ENCODE measurements around the gene TMUB2.

The TMUB2 gene

GRCh38 chr17:44184212-44184810 is 2.5 kb upstream of the TMUB2 start:
- TF ChIP-seq, protein P1, sequence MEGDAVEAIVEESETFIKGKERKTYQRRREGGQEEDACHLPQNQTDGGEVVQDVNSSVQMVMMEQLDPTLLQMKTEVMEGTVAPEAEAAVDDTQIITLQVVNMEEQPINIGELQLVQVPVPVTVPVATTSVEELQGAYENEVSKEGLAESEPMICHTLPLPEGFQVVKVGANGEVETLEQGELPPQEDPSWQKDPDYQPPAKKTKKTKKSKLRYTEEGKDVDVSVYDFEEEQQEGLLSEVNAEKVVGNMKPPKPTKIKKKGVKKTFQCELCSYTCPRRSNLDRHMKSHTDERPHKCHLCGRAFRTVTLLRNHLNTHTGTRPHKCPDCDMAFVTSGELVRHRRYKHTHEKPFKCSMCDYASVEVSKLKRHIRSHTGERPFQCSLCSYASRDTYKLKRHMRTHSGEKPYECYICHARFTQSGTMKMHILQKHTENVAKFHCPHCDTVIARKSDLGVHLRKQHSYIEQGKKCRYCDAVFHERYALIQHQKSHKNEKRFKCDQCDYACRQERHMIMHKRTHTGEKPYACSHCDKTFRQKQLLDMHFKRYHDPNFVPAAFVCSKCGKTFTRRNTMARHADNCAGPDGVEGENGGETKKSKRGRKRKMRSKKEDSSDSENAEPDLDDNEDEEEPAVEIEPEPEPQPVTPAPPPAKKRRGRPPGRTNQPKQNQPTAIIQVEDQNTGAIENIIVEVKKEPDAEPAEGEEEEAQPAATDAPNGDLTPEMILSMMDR (IDR thresholded peaks at IDR 0.05): no peak
- Histone ChIP-seq H2AFZ (no peak overlapping the region), H3K4me3 (ENCODE audit: low read depth, low read length) (no peak overlapping the region), H3K4me2 (ENCODE audit: low read length) (no peak overlapping the region), H3K9ac (no peak overlapping the region), H3K4me1 (peaks cover 12% of the 10 kb centered on the region), H3K9me3 (ENCODE audit: control insufficient read depth, low read length) (no peaks in the 10 kb centered on the region), H3K27ac (no peak overlapping the region), H3K79me2 (peaks cover 4% of the 10 kb centered on the region), H3K36me3 (ENCODE audit: control insufficient read depth, insufficient read depth, low read length) (no peaks in the 10 kb centered on the region), H3K27me3 (ENCODE audit: control insufficient read depth, insufficient read depth, low read length) (no peaks in the 10 kb centered on the region)

DNA sequence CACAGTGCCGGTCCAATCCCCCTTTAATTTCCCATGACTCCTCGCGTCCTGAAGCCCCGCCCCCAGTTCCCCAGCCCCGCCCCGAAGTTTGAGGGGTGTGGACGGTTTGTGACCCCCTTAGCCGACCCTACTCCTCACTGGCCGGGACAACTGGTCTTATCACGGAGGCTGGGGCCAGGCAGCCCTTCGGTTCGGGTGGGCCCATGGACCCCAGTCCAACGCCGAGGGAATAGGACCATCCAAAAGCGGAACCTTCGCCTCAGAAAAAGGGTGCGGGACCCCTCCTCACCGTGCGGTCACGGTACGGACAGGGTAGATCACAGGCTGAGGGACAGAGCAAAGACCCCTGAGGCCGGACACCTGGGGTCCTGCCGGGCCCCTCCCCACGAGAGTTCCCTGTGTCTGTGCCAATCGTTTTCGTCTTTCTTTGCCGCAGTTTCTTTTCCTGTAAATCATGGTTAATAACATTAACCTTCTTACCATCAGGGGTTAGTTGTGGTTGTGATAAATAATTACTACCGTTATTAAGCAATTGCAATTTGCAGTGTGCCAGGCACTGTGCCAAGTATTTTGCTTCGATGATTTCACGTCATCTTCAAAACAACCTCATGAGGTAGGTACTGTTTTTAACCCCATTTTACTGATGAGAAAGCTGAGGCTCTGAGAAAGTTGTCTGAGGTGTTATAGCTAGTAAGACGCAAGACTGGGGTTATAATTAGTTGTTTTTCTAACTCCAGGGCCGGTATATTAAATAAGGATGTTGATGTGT is 543 bp downstream of the TMUB2 start:
- peak overlapping the region; percentile 69 for H3K9ac ChIP-seq
- H3K4me3 ChIP-seq (ENCODE audit: low read depth, low read length): peak overlapping the region; percentile 98
- H3K27ac ChIP-seq: peak overlapping the region; percentile 99
- no peaks in the 10 kb centered on the region for H3K36me3 ChIP-seq (ENCODE audit: control insufficient read depth, insufficient read depth, low read length)
- no peaks in the 10 kb centered on the region for H3K9me3 ChIP-seq (ENCODE audit: control insufficient read depth, low read length)
- TF ChIP-seq, protein P1 (IDR thresholded peaks at IDR 0.05): no peak
- H3K4me1 ChIP-seq: peaks cover 12% of the 10 kb centered on the region
- no peaks in the 10 kb centered on the region for H3K27me3 ChIP-seq (ENCODE audit: control insufficient read depth, insufficient read depth, low read length)
- H3K4me2 ChIP-seq (ENCODE audit: low read length): peak overlapping the region; percentile 96
- peak overlapping the region; percentile 86 for H2AFZ ChIP-seq
- peaks cover 4% of the 10 kb centered on the region for H3K79me2 ChIP-seq

- H3K27ac ChIP-seq: no peak overlapping the region
- no peaks in the 10 kb centered on the region for H3K9me3 ChIP-seq (ENCODE audit: control insufficient read depth, low read length)
- no peak overlapping the region for H2AFZ ChIP-seq
- no peaks in the 10 kb centered on the region for H3K36me3 ChIP-seq (ENCODE audit: control insufficient read depth, insufficient read depth, low read length)
- H3K79me2 ChIP-seq: peaks cover 4% of the 10 kb centered on the region
- TF ChIP-seq, protein P1 (IDR thresholded peaks at IDR 0.05): no peak
- H3K4me1 ChIP-seq: peaks cover 12% of the 10 kb centered on the region
- H3K4me3 ChIP-seq (ENCODE audit: low read depth, low read length): no peak overlapping the region
- H3K27me3 ChIP-seq (ENCODE audit: control insufficient read depth, insufficient read depth, low read length): no peaks in the 10 kb centered on the region
- no peak overlapping the region for H3K9ac ChIP-seq
- H3K4me2 ChIP-seq (ENCODE audit: low read length): no peak overlapping the region
Measured at GRCh38 chr17:44188576-44189403, 2.0 kb downstream of the TMUB2 start.

- Histone ChIP-seq H3K79me2 (peaks cover under 1% of the 10 kb centered on the region), H2AFZ (no peak overlapping the region), H3K9me3 (ENCODE audit: control insufficient read depth, low read length) (no peaks in the 10 kb centered on the region), H3K27me3 (ENCODE audit: control insufficient read depth, insufficient read depth, low read length) (no peaks in the 10 kb centered on the region), H3K9ac (no peak overlapping the region), H3K27ac (no peak overlapping the region), H3K4me3 (ENCODE audit: low read depth, low read length) (no peak overlapping the region), H3K36me3 (ENCODE audit: control insufficient read depth, insufficient read depth, low read length) (no peaks in the 10 kb centered on the region), H3K4me1 (peaks cover 3% of the 10 kb centered on the region), H3K4me2 (ENCODE audit: low read length) (no peak overlapping the region)
- TF ChIP-seq, protein P1 (IDR thresholded peaks at IDR 0.05): no peak
Measured at GRCh38 chr17:44190481-44190880, 3.7 kb downstream of the TMUB2 start.

All from parathyroid adenoma (tissue), 2 donors.